ENCODE measurements around the gene SLC2A14. TPM values are rescaled to one million over a fixed set of nuclear protein-coding genes. Genes with fewer than 3 reads are reported as not detected.

Gene SLC2A14
- total RNA-seq, 1 experiment from 2014 or later: 0.13 TPM

- H3F3A ChIP-seq (ENCODE audit: insufficient read depth, low read depth): peaks cover 8% of the 10 kb centered on the region; the same call in 1 of the 2 replicates
- no peaks in the 10 kb centered on the region for H3K4me1 ChIP-seq (replicated peaks; ENCODE audit: insufficient read depth)
- no peak overlapping the region for H3K4me2 ChIP-seq
- H3K4me3 ChIP-seq: no peak overlapping the region
- no peak overlapping the region for H3K27ac ChIP-seq
- CTCF ChIA-PET: interaction anchor here (0.6 to 1.0 kb wide), 4 partner anchors 10 to 131 kb away, joined by 4 to 7 read pairs (median 6); no protein-coding TSS in a partner anchor
- BruUV-seq (replicated peaks): no TSS peak
- H4K20me1 ChIP-seq (ENCODE audit: insufficient read depth): no peaks in the 10 kb centered on the region
- no peaks in the 10 kb centered on the region for H3K79me2 ChIP-seq (ENCODE audit: low read depth)
- H3K27me3 ChIP-seq (ENCODE audit: insufficient read depth, low read depth): no peaks in the 10 kb centered on the region
- peaks cover 6% of the 10 kb centered on the region; the same call in 1 of the 2 replicates for H3K36me3 ChIP-seq (ENCODE audit: low read depth)
- no peak overlapping the region for H2AFZ ChIP-seq
- no peak for DNase-seq
- intact Hi-C loops (cut with micrococcal nuclease; ENCODE audit: unreplicated experiment): no loop called here
- POLR2A ChIA-PET (ENCODE audit: unreplicated experiment): interaction anchor here (0.7 to 0.9 kb wide), 2 partner anchors 218 to 854 kb away, joined by 3 to 8 read pairs; no protein-coding TSS in a partner anchor
- H3K9me3 ChIP-seq (ENCODE audit: insufficient read depth, low read depth): no peaks in the 10 kb centered on the region
- H3K9me2 ChIP-seq (ENCODE audit: insufficient read depth): no peaks in the 10 kb centered on the region
- TF ChIP-seq CTCF (conservative IDR thresholded peaks at IDR 0.05) (no peak), EZH2 (IDR thresholded peaks at IDR 0.05; ENCODE audit: low read depth) (no peak)
These were observed 44.9 kb upstream of the SLC2A14 start for GRCh38 chr12:7917392-7918267.

- CTCF ChIA-PET: interaction anchor here (0.6 kb wide), 2 partner anchors 41 to 75 kb away, joined by 5 to 6 read pairs; no protein-coding TSS in a partner anchor
- H2AFZ ChIP-seq: no peak overlapping the region
- no peaks in the 10 kb centered on the region for H3K36me3 ChIP-seq (ENCODE audit: low read depth)
These were observed 44.2 kb upstream of the SLC2A14 start for GRCh38 chr12:7916936-7917335.

More at GRCh38 chr12:7916936-7917335, 44.2 kb upstream of the SLC2A14 start:
- Histone ChIP-seq H3K9me2 (ENCODE audit: insufficient read depth) (no peaks in the 10 kb centered on the region), H3K4me1 (replicated peaks; ENCODE audit: insufficient read depth) (no peaks in the 10 kb centered on the region), H3K4me2 (no peak overlapping the region), H3K79me2 (ENCODE audit: low read depth) (no peaks in the 10 kb centered on the region), H3K27me3 (ENCODE audit: insufficient read depth, low read depth) (no peaks in the 10 kb centered on the region), H3K27ac (no peak overlapping the region), H4K20me1 (ENCODE audit: insufficient read depth) (no peaks in the 10 kb centered on the region), H3K9me3 (ENCODE audit: insufficient read depth, low read depth) (no peaks in the 10 kb centered on the region), H3K4me3 (no peak overlapping the region), H3F3A (ENCODE audit: insufficient read depth, low read depth) (peaks cover 8% of the 10 kb centered on the region; the same call in 1 of the 2 replicates)
- intact Hi-C loops (cut with micrococcal nuclease; ENCODE audit: unreplicated experiment): no loop called here
- no peak for TF ChIP-seq CTCF (conservative IDR thresholded peaks at IDR 0.05)
- no peak for TF ChIP-seq EZH2 (IDR thresholded peaks at IDR 0.05; ENCODE audit: low read depth)
- no TSS peak for BruUV-seq (replicated peaks)
- no peak for DNase-seq
- POLR2A ChIA-PET (ENCODE audit: unreplicated experiment): interaction anchor here (0.7 kb wide), 1 partner anchor 219 kb away, joined by 3 read pairs; no protein-coding TSS in a partner anchor

All from PC-9 (cell line).